Gastrocnemius medialis (tissue), 4 donors: ENCODE measurements around the gene DEFB129. TPM values are rescaled to one million over a fixed set of nuclear protein-coding genes. Genes with fewer than 3 reads are reported as not detected.

Experiments used
- ATAC-seq, 2 donors: fragments of 150-250 bp; one replicate each; pipeline ENCODE4 v1.9.1; 2016
- DNase-seq, 2 donors: peaks; one replicate each; pipeline ENCODE4 v3.0.0-alpha.2; 2019
- H3K27ac ChIP-seq, 4 donors: fragments of 200-600 bp; sonication (generic); 1 replicate in 1 of 4; 2 replicates in 3 of 4; pipeline ENCODE4 v1.5.1; 2016 to 2018; ENCODE audit warnings: mild to moderate bottlenecking in 2 of 4, moderate library complexity in 1 of 4
- H3K27me3 ChIP-seq, 3 donors: fragments of 200-600 bp; sonication (generic) in 2 of 3; 1 replicate in 1 of 3; 2 replicates in 2 of 3; pipeline versions ENCODE4 v1.5.1 to v1.6.0; 2016 to 2019; ENCODE audit warnings: mild to moderate bottlenecking in 1 of 3, moderate library complexity in 1 of 3
- H3K36me3 ChIP-seq, 2 donors: fragments of 200-600 bp; sonication (generic) in 1 of 2; one replicate each; pipeline ENCODE4 v1.5.1; 2017 to 2018
- H3K4me1 ChIP-seq, 2 donors: fragments of 200-600 bp; sonication (generic) in 1 of 2; one replicate each; pipeline ENCODE4 v1.5.1; 2016 to 2017; ENCODE audit warnings: mild to moderate bottlenecking in 2 of 2
- H3K4me3 ChIP-seq, 4 donors: fragments of 200-600 bp; sonication (generic) in 3 of 4; 1 replicate in 1 of 4; 2 replicates in 3 of 4; pipeline ENCODE4 v1.5.1; 2016 to 2019; ENCODE audit warnings: mild to moderate bottlenecking in 2 of 4
- H3K9me3 ChIP-seq, 3 donors: fragments of 200-600 bp; sonication (generic) in 2 of 3; 1 replicate in 1 of 3; 2 replicates in 2 of 3; pipeline ENCODE4 v1.5.1; 2016 to 2019
- CTCF ChIP-seq, 5 experiments: fragments of 450-650 bp in 3 of 5; fragments of 200-600 bp in 2 of 5; sonication (generic) in 2 of 5; IDR thresholded peaks in 4 of 5; conservative IDR thresholded peaks in 1 of 5; 1 replicate in 4 of 5; 2 replicates in 1 of 5; pipeline ENCODE4 v1.5.1; 2016 to 2019; ENCODE audit warnings: antibody characterized with exemption in 5 of 5, mild to moderate bottlenecking in 3 of 5, moderate library complexity in 3 of 5
- POLR2A ChIP-seq, 2 donors: fragments of 450-650 bp; IDR thresholded peaks; one replicate each; pipeline ENCODE4 v1.6.1; 2017; ENCODE audit warnings: antibody characterized with exemption in 2 of 2, mild to moderate bottlenecking in 2 of 2, moderate library complexity in 2 of 2
- in situ Hi-C, 4 donors: fragments of 200-750 bp; cut with MboI; loops; one replicate each; pipeline versions ENCODE4 v1.15.0 to v1.8.0; 2017; ENCODE audit warnings: low sequenced_read_pairs in 4 of 4
- intact Hi-C: fragments of 100-400 bp; cut with DNase I; formaldehyde crosslinking; loops from one replicate; pipeline ENCODE4 v1.15.1; 2023; ENCODE audit warnings: low total_unique reads
- total RNA-seq, 4 donors: library from RNA; depleted of rRNA; stranded (reverse); fragments of >200 nt; gene quantifications; one replicate each; pipeline versions ENCODE4 v1.1.0 to v1.2.3, GENCODE V29; 2016

The DEFB129 gene
- total RNA-seq, 4 donors from 2014 or later, result not detected

GRCh38 chr20:258963-259362 lies 31.9 kb downstream of the DEFB129 start:
- ATAC-seq (no peak), DNase-seq (no peak)
- no peak overlapping the region for H3K4me3 ChIP-seq
- intact Hi-C loops (no loop called here), in situ Hi-C loops (no loop called here)
- H3K27me3 ChIP-seq, result no peaks in the 10 kb centered on the region
- H3K4me1 ChIP-seq, result no peaks in the 10 kb centered on the region
- H3K27ac ChIP-seq, result no peak overlapping the region
- TF ChIP-seq POLR2A (IDR thresholded peaks at IDR 0.05) (no peak), CTCF (IDR thresholded peaks at IDR 0.05 in 4 of 5, conservative IDR thresholded peaks at IDR 0.05 in 1 of 5) (no peak)
- no peaks in the 10 kb centered on the region for H3K9me3 ChIP-seq
- no peaks in the 10 kb centered on the region for H3K36me3 ChIP-seq

- intact Hi-C loops, result no loop called here
- Histone ChIP-seq H3K4me1 (no peaks in the 10 kb centered on the region), H3K27me3 (no peaks in the 10 kb centered on the region), H3K36me3 (no peaks in the 10 kb centered on the region), H3K27ac (no peak overlapping the region), H3K4me3 (no peak overlapping the region), H3K9me3 (no peaks in the 10 kb centered on the region)
- no peak for DNase-seq
- in situ Hi-C loops, result loop anchor here in 1 of 4 donors (10.0 kb wide), 1 partner anchor 55 kb away; no protein-coding TSS in a partner anchor
- no peak for ATAC-seq
- TF ChIP-seq POLR2A (IDR thresholded peaks at IDR 0.05) (no peak), CTCF (IDR thresholded peaks at IDR 0.05 in 4 of 5, conservative IDR thresholded peaks at IDR 0.05 in 1 of 5) (no peak)
These were observed 32.9 kb downstream of the DEFB129 start for GRCh38 chr20:259981-260380.

- Histone ChIP-seq H3K27ac (no peak overlapping the region), H3K4me1 (no peaks in the 10 kb centered on the region), H3K4me3 (no peak overlapping the region), H3K27me3 (no peaks in the 10 kb centered on the region), H3K36me3 (no peaks in the 10 kb centered on the region), H3K9me3 (no peaks in the 10 kb centered on the region)
- DNase-seq (no peak), ATAC-seq (no peak)
- in situ Hi-C loops, result loop anchor here in 1 of 4 donors (10.0 kb wide), 1 partner anchor 59 kb away; no protein-coding TSS in a partner anchor
- intact Hi-C loops, result no loop called here
- TF ChIP-seq CTCF (IDR thresholded peaks at IDR 0.05 in 4 of 5, conservative IDR thresholded peaks at IDR 0.05 in 1 of 5), result no peak
These were observed 36.6 kb downstream of the DEFB129 start for GRCh38 chr20:263701-264100.

- in situ Hi-C loops (loop anchor here in 1 of 4 donors (10.0 kb wide), 1 partner anchor 62 kb away; no protein-coding TSS in a partner anchor), intact Hi-C loops (loop anchor here (2.0 kb wide), 1 partner anchor 64 kb away; no protein-coding TSS in a partner anchor)
- no peak for TF ChIP-seq POLR2A (IDR thresholded peaks at IDR 0.05)
- TF ChIP-seq CTCF (IDR thresholded peaks at IDR 0.05 in 4 of 5, conservative IDR thresholded peaks at IDR 0.05 in 1 of 5), result peak; percentile 88 to 98 (median 92)
- Histone ChIP-seq H3K27ac (no peak overlapping the region), H3K4me3 (peak overlapping the region; percentile 47 to 61 (median 54)), H3K36me3 (no peaks in the 10 kb centered on the region), H3K9me3 (no peaks in the 10 kb centered on the region), H3K4me1 (no peaks in the 10 kb centered on the region), H3K27me3 (no peaks in the 10 kb centered on the region)
- ATAC-seq, result peak; percentile 87 to 91
- DNase-seq, result peak; percentile 44 to 57
These were observed 39.8 kb downstream of the DEFB129 start for GRCh38 chr20:266596-267562.
